HepG2 (cell line): ENCODE data around the gene CIROP. TPM values are rescaled to one million over a fixed set of nuclear protein-coding genes. Genes with fewer than 3 reads are reported as not detected.

ENCODE experiments used
- ARHGAP35 ChIP-seq: sonication (generic); formaldehyde crosslinking; IDR thresholded peaks from 2 replicates; pipeline ENCODE4 v1.9.0; 2022; ENCODE audit warnings: mild to moderate bottlenecking, inconsistent platforms, moderate library complexity, missing genetic modification reagents, borderline replicate concordance
- CBFB ChIP-seq: sonication (generic); formaldehyde crosslinking; IDR thresholded peaks from 2 replicates; pipeline ENCODE4 v1.4.0; 2020; ENCODE audit warnings: missing genetic modification reagents
- GABPA ChIP-seq, 2 experiments: IDR thresholded peaks; 2 replicates each; pipeline ENCODE4 v1.6.1; 2011 to 2016; ENCODE audit warnings: low read depth in 2 of 2, low read length in 1 of 2, missing biosample characterization in 1 of 2, missing genetic modification characterization in 1 of 2
- HMGA1 ChIP-seq: sonication (generic); formaldehyde crosslinking; conservative IDR thresholded peaks from 2 replicates; pipeline ENCODE4 v1.4.0; 2020; ENCODE audit warnings: missing genetic modification reagents
- KLF6 ChIP-seq: IDR thresholded peaks from 2 replicates; pipeline ENCODE4 v1.8.0; 2016; ENCODE audit warnings: missing biosample characterization, missing genetic modification reagents
- MZF1 ChIP-seq: sonication (generic); formaldehyde crosslinking; IDR thresholded peaks from 2 replicates; pipeline ENCODE4 v1.8.1; 2023; ENCODE audit warnings: mild to moderate bottlenecking, missing genetic modification reagents, borderline replicate concordance
- RAD21 ChIP-seq: fragments of 450-650 bp; formaldehyde crosslinking; IDR thresholded peaks from 2 replicates; pipeline ENCODE4 v1.5.0; 2020; ENCODE audit warnings: mild to moderate bottlenecking
- SETDB1 ChIP-seq: sonication (generic); formaldehyde crosslinking; IDR thresholded peaks from 2 replicates; pipeline ENCODE4 v1.5.1; 2020; ENCODE audit warnings: missing genetic modification reagents, mild to moderate bottlenecking, borderline replicate concordance
- TSC22D2 ChIP-seq: sonication (generic); formaldehyde crosslinking; IDR thresholded peaks from 2 replicates; pipeline ENCODE4 v1.5.1; 2020; ENCODE audit warnings: missing genetic modification reagents, mild to moderate bottlenecking, borderline replicate concordance
- ZBTB7A ChIP-seq: sonication (generic); formaldehyde crosslinking; IDR thresholded peaks from 2 replicates; pipeline ENCODE4 v1.8.0; 2022; ENCODE audit warnings: mild to moderate bottlenecking, missing genetic modification reagents
- ZNF446 ChIP-seq: sonication (generic); formaldehyde crosslinking; IDR thresholded peaks from 2 replicates; pipeline ENCODE4 v1.5.0; 2020; ENCODE audit warnings: mild to moderate bottlenecking, missing genetic modification reagents
- ZNF563 ChIP-seq: sonication (generic); formaldehyde crosslinking; IDR thresholded peaks from 2 replicates; pipeline ENCODE4 v1.8.0; 2022; ENCODE audit warnings: mild to moderate bottlenecking, moderate library complexity, missing genetic modification reagents
- ZNF792 ChIP-seq: IDR thresholded peaks from 2 replicates; pipeline ENCODE4 v1.6.1; 2016
- ZSCAN29 ChIP-seq: sonication (generic); formaldehyde crosslinking; conservative IDR thresholded peaks from 2 replicates; pipeline ENCODE4 v1.4.0; 2020; ENCODE audit warnings: mild to moderate bottlenecking, missing genetic modification reagents
- polyA plus RNA-seq, 8 experiments: library from polyadenylated mRNA; depleted of rRNA in 3 of 8; stranded (reverse) in 7 of 8; unstranded in 1 of 8; fragments of >200 nt; fragmentation: Illumina TruSeq in 4 of 8; extraction: Trizol in 4 of 8; gene quantifications; 2 replicates each; pipeline versions ENCODE4 v1.2.1 to v1.2.3, GENCODE V29; 2011 to 2016; ENCODE audit warnings: low read depth in 4 of 8, missing spikeins in 1 of 8, mixed read lengths in 1 of 8; ENCODE audit not compliant: insufficient read depth in 1 of 8
- total RNA-seq, 5 experiments: library from RNA; depleted of rRNA; stranded (reverse); fragments of >200 nt; fragmentation: Illumina TruSeq; extraction: Trizol; gene quantifications; 2 replicates each; pipeline ENCODE4 v1.2.3, GENCODE V29; 2016; ENCODE audit warnings: low read depth in 1 of 5
- TF ChIP-seq, protein P1 (sequence below): sonication (generic); formaldehyde crosslinking; IDR thresholded peaks from 2 replicates; pipeline ENCODE4 v1.5.1; 2020; ENCODE audit warnings: missing genetic modification reagents, mild to moderate bottlenecking, borderline replicate concordance
- TF ChIP-seq, protein P2 (sequence below): IDR thresholded peaks from 2 replicates; pipeline ENCODE4 v1.6.1; 2018; ENCODE audit warnings: missing genetic modification reagents
- TF ChIP-seq, protein P3 (sequence below), 2 experiments: sonication (generic) in 1 of 2; formaldehyde crosslinking in 1 of 2; IDR thresholded peaks; 2 replicates each; pipeline versions ENCODE4 v1.4.0 to v1.6.1; 2016 to 2020; ENCODE audit warnings: borderline replicate concordance in 1 of 2, low read depth in 1 of 2, mild to moderate bottlenecking in 1 of 2, missing genetic modification reagents in 1 of 2
- TF ChIP-seq, protein P4 (sequence below): IDR thresholded peaks from 2 replicates; pipeline ENCODE4 v1.4.0; 2020; ENCODE audit warnings: mild to moderate bottlenecking, missing genetic modification reagents

Gene CIROP
- total and polyA plus RNA-seq, 2 of the 13 experiments (the other 11 are each of a cell fraction or from before 2014, with no cell fraction given), result 0.07 TPM; not detected in 1

DNA sequence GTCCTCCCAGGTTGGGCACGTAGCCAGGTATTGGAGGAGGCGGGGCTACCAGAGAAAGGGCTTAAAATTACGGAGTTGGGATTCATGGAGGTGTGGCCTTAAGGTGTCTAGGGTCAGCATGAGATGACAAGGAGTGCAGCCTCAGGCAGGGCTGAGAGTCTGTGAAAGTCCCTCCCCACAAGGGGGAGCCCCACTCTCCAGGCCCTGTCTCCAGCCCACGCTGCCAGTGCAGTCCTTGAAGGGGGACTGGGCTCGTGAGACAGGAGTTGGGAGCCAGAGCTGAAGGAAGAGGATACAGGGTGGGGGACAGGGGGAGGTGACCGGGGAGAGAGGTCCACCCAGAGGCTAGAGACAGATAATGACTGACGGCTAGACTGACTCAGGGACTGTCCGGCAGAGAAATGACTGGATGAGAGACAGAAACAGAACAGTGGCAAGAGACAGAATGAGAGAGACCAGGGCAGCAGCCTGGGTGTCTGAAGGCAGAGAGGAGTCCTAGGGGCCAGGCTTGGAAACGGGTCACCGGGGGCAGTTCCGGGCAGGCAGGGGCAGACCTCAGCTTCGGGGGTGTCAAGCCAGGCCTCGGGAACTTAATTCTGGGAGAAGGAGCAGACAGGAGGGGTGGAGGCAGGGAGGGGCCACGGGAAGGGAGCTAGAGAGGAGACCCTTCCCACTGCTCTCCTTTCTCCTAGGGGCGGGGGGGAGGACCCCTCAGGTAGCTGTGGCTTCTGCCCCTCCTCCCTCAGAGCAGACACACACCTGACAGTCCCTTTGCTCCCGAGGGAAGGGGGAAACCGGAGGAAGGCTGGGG lies 48.4 kb downstream of the CIROP start (continued):
- TF ChIP-seq, protein P1, sequence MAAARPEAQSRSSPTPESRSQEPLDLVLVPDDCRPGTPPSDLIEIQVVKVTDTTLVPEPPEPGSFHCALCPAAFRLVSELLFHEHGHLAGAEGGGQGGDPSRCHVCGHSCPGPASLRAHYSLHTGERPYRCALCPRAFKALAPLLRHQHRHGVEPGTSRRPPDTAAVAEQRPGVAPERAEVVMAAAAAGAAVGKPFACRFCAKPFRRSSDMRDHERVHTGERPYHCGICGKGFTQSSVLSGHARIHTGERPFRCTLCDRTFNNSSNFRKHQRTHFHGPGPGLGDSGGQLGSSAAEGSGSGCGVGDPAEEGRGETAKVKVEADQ (CRISPR knock-in tag), result no peak
- TF ChIP-seq ZNF792 (CRISPR knock-in tag) (peak; percentile 85; the same call in 1 of the 2 replicates), TSC22D2 (peak; percentile 87; the same call in 1 of the 2 replicates), MZF1 (no peak), KLF6 (CRISPR knock-in tag) (peak; percentile 79), ZNF563 (no peak), CBFB (CRISPR knock-in tag) (peak; percentile 79; the same call in 1 of the 2 replicates), SETDB1 (CRISPR knock-in tag) (no peak), ZBTB7A (CRISPR knock-in tag) (peak; percentile 62), ARHGAP35 (peak; percentile 28; the same call in 1 of the 2 replicates), HMGA1 (CRISPR knock-in tag) (no peak), ZSCAN29 (CRISPR knock-in tag) (peak; percentile 6; the same call in 1 of the 2 replicates), ZNF446 (CRISPR knock-in tag) (no peak), GABPA (IDR thresholded peaks at IDR 0.05; ENCODE audit: low read depth, low read length) (no peak), GABPA (CRISPR knock-in tag; IDR thresholded peaks at IDR 0.05; ENCODE audit: low read depth) (no peak), RAD21 (CRISPR knock-in tag) (peak; percentile 63)
- TF ChIP-seq, protein P2, sequence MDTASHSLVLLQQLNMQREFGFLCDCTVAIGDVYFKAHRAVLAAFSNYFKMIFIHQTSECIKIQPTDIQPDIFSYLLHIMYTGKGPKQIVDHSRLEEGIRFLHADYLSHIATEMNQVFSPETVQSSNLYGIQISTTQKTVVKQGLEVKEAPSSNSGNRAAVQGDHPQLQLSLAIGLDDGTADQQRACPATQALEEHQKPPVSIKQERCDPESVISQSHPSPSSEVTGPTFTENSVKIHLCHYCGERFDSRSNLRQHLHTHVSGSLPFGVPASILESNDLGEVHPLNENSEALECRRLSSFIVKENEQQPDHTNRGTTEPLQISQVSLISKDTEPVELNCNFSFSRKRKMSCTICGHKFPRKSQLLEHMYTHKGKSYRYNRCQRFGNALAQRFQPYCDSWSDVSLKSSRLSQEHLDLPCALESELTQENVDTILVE (CRISPR knock-in tag), result peak; percentile 80
- TF ChIP-seq, protein P3, sequence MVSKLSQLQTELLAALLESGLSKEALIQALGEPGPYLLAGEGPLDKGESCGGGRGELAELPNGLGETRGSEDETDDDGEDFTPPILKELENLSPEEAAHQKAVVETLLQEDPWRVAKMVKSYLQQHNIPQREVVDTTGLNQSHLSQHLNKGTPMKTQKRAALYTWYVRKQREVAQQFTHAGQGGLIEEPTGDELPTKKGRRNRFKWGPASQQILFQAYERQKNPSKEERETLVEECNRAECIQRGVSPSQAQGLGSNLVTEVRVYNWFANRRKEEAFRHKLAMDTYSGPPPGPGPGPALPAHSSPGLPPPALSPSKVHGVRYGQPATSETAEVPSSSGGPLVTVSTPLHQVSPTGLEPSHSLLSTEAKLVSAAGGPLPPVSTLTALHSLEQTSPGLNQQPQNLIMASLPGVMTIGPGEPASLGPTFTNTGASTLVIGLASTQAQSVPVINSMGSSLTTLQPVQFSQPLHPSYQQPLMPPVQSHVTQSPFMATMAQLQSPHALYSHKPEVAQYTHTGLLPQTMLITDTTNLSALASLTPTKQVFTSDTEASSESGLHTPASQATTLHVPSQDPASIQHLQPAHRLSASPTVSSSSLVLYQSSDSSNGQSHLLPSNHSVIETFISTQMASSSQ (IDR thresholded peaks at IDR 0.05; ENCODE audit: low read depth), result no peak
- TF ChIP-seq, protein P3 (CRISPR knock-in tag; IDR thresholded peaks at IDR 0.05; ENCODE audit: borderline replicate concordance), result no peak; the same call in 1 of the 2 replicates
- TF ChIP-seq, protein P4, sequence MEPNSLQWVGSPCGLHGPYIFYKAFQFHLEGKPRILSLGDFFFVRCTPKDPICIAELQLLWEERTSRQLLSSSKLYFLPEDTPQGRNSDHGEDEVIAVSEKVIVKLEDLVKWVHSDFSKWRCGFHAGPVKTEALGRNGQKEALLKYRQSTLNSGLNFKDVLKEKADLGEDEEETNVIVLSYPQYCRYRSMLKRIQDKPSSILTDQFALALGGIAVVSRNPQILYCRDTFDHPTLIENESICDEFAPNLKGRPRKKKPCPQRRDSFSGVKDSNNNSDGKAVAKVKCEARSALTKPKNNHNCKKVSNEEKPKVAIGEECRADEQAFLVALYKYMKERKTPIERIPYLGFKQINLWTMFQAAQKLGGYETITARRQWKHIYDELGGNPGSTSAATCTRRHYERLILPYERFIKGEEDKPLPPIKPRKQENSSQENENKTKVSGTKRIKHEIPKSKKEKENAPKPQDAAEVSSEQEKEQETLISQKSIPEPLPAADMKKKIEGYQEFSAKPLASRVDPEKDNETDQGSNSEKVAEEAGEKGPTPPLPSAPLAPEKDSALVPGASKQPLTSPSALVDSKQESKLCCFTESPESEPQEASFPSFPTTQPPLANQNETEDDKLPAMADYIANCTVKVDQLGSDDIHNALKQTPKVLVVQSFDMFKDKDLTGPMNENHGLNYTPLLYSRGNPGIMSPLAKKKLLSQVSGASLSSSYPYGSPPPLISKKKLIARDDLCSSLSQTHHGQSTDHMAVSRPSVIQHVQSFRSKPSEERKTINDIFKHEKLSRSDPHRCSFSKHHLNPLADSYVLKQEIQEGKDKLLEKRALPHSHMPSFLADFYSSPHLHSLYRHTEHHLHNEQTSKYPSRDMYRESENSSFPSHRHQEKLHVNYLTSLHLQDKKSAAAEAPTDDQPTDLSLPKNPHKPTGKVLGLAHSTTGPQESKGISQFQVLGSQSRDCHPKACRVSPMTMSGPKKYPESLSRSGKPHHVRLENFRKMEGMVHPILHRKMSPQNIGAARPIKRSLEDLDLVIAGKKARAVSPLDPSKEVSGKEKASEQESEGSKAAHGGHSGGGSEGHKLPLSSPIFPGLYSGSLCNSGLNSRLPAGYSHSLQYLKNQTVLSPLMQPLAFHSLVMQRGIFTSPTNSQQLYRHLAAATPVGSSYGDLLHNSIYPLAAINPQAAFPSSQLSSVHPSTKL, result peak; percentile 66
